ENCODE data around the gene NRN1L.

DNA sequence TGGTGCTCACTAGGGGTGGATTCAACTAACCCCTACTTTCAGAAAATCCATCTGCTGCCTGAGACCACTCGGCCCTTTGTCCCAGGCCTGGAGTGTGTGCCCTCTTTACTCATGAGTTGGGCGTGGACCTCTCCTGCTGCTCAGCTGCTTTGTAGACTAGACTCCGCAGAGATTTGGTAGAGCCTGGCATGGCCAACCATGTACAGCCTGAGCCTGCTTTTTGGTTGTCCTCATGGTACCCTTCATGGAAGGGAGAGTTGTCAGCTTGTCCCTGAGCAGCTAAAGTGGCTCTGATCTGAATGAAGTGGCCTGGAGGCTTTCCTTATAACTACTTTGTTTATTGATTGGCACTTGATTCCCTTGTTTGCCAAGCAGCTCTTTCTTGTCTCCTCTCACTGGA, 10.3 kb upstream of the NRN1L start:
- TF ChIP-seq, protein P1, sequence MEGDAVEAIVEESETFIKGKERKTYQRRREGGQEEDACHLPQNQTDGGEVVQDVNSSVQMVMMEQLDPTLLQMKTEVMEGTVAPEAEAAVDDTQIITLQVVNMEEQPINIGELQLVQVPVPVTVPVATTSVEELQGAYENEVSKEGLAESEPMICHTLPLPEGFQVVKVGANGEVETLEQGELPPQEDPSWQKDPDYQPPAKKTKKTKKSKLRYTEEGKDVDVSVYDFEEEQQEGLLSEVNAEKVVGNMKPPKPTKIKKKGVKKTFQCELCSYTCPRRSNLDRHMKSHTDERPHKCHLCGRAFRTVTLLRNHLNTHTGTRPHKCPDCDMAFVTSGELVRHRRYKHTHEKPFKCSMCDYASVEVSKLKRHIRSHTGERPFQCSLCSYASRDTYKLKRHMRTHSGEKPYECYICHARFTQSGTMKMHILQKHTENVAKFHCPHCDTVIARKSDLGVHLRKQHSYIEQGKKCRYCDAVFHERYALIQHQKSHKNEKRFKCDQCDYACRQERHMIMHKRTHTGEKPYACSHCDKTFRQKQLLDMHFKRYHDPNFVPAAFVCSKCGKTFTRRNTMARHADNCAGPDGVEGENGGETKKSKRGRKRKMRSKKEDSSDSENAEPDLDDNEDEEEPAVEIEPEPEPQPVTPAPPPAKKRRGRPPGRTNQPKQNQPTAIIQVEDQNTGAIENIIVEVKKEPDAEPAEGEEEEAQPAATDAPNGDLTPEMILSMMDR (conservative IDR thresholded peaks at IDR 0.05; ENCODE audit: low read depth, low read length), result no peak
- TF ChIP-seq POLR2A (IDR thresholded peaks at IDR 0.05; ENCODE audit: low read depth, low read length), result no peak
- no peak for TF ChIP-seq CEBPB (IDR thresholded peaks at IDR 0.05; ENCODE audit: low read depth, low read length)
- no peak for TF ChIP-seq MAZ (IDR thresholded peaks at IDR 0.05; ENCODE audit: borderline replicate concordance, low read depth, low read length)
- no peak for TF ChIP-seq NFE2L2 (IDR thresholded peaks at IDR 0.05; ENCODE audit: low read depth, low read length)
- TF ChIP-seq RFX5 (IDR thresholded peaks at IDR 0.05; ENCODE audit: low read depth, low read length), result no peak
- TF ChIP-seq SMC3 (IDR thresholded peaks at IDR 0.05; ENCODE audit: low read depth, low read length), result no peak
- TF ChIP-seq, protein P2, sequence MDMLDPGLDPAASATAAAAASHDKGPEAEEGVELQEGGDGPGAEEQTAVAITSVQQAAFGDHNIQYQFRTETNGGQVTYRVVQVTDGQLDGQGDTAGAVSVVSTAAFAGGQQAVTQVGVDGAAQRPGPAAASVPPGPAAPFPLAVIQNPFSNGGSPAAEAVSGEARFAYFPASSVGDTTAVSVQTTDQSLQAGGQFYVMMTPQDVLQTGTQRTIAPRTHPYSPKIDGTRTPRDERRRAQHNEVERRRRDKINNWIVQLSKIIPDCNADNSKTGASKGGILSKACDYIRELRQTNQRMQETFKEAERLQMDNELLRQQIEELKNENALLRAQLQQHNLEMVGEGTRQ (IDR thresholded peaks at IDR 0.05; ENCODE audit: low read depth, low read length), result no peak
- TF ChIP-seq, protein P3, sequence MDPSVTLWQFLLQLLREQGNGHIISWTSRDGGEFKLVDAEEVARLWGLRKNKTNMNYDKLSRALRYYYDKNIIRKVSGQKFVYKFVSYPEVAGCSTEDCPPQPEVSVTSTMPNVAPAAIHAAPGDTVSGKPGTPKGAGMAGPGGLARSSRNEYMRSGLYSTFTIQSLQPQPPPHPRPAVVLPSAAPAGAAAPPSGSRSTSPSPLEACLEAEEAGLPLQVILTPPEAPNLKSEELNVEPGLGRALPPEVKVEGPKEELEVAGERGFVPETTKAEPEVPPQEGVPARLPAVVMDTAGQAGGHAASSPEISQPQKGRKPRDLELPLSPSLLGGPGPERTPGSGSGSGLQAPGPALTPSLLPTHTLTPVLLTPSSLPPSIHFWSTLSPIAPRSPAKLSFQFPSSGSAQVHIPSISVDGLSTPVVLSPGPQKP (IDR thresholded peaks at IDR 0.05; ENCODE audit: borderline replicate concordance, low read depth, low read length), result no peak
